ENCODE data around the gene KCND3. TPM values are rescaled to one million over a fixed set of nuclear protein-coding genes. Genes with fewer than 3 reads are reported as not detected.

Gene KCND3
- total RNA-seq, 1 donor from 2014 or later, result 0.31 TPM

- Mint-ChIP-seq H3K27me3 (ENCODE audit: low read depth) (peaks cover 20% of the 10 kb centered on the region), H3K9me3 (no peaks in the 10 kb centered on the region), H3K36me3 (no peaks in the 10 kb centered on the region), H3K4me3 (no peak overlapping the region), H3K4me1 (peaks cover 10% of the 10 kb centered on the region), H3K27ac (no peak overlapping the region)
- DNase-seq (ENCODE audit: low spot score in 2 of 2, unreplicated experiment in 2 of 2), result no peak
- TF ChIP-seq, protein P1, sequence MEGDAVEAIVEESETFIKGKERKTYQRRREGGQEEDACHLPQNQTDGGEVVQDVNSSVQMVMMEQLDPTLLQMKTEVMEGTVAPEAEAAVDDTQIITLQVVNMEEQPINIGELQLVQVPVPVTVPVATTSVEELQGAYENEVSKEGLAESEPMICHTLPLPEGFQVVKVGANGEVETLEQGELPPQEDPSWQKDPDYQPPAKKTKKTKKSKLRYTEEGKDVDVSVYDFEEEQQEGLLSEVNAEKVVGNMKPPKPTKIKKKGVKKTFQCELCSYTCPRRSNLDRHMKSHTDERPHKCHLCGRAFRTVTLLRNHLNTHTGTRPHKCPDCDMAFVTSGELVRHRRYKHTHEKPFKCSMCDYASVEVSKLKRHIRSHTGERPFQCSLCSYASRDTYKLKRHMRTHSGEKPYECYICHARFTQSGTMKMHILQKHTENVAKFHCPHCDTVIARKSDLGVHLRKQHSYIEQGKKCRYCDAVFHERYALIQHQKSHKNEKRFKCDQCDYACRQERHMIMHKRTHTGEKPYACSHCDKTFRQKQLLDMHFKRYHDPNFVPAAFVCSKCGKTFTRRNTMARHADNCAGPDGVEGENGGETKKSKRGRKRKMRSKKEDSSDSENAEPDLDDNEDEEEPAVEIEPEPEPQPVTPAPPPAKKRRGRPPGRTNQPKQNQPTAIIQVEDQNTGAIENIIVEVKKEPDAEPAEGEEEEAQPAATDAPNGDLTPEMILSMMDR (IDR thresholded peaks at IDR 0.05; ENCODE audit: unreplicated experiment), result no peak
Measured at GRCh38 chr1:111779546-111779945, 209.9 kb downstream of the KCND3 start.

GRCh38 chr1:111778541-111779051 is 210.9 kb downstream of the KCND3 start:
- no peaks in the 10 kb centered on the region for H3K36me3 Mint-ChIP-seq
- TF ChIP-seq, protein P1 (IDR thresholded peaks at IDR 0.05; ENCODE audit: unreplicated experiment), result no peak
- H3K4me1 Mint-ChIP-seq, result peaks cover 10% of the 10 kb centered on the region
- no peaks in the 10 kb centered on the region for H3K9me3 Mint-ChIP-seq
- DNase-seq (ENCODE audit: low spot score in 2 of 2, unreplicated experiment in 2 of 2), result no peak
- no peak overlapping the region for H3K27ac Mint-ChIP-seq
- peaks cover 15% of the 10 kb centered on the region for H3K27me3 Mint-ChIP-seq (ENCODE audit: low read depth)
- H3K4me3 Mint-ChIP-seq, result no peak overlapping the region

DNA sequence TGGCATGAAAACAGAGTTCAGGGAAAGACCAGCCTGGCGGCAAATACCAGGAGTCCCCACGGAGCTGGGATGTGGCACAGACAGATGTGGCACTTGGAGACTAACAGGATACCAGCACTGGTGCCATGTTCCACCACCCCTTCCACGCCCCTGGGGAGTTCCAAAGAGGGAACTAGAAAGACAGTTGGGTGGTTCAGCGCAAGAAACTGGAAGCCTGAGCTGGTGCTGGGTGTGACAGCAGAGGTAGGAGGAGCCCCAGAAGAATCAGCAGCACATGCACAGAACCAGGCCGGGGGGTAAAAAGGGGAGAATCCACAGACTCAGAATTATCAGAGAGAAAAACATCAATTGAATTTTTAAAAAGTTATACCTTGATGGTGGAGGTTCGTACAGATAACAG is 211.4 kb downstream of the KCND3 start:
- Mint-ChIP-seq H3K36me3 (no peaks in the 10 kb centered on the region), H3K27ac (no peak overlapping the region), H3K27me3 (ENCODE audit: low read depth) (peaks cover 11% of the 10 kb centered on the region), H3K9me3 (no peaks in the 10 kb centered on the region), H3K4me3 (no peak overlapping the region), H3K4me1 (peaks cover 10% of the 10 kb centered on the region)
- TF ChIP-seq, protein P1 (IDR thresholded peaks at IDR 0.05; ENCODE audit: unreplicated experiment), result no peak
- no peak for DNase-seq (ENCODE audit: low spot score in 2 of 2, unreplicated experiment in 2 of 2)

DNA sequence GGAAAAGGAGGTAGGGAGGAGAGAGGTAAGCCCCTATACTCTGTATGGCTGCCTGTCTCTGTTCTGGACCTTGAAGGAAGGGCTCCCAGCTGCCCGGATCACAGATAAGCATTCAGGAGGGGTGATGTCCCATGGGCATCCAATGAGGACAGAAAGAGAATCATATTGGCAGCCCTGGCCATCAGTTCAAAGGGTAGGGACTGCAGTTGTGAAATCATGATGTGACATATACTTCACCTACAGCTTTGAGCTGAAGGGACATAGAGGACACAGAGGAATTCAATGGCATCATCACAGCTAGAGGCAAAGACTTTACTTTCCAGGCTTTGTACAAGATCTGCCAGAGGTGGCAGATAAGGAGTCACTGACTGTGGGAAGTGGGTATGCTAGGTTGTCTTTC is 212.2 kb downstream of the KCND3 start:
- Mint-ChIP-seq H3K4me1 (peaks cover 10% of the 10 kb centered on the region), H3K36me3 (no peaks in the 10 kb centered on the region), H3K4me3 (no peak overlapping the region), H3K27me3 (ENCODE audit: low read depth) (peaks cover 5% of the 10 kb centered on the region), H3K27ac (no peak overlapping the region), H3K9me3 (no peaks in the 10 kb centered on the region)
- TF ChIP-seq, protein P1 (IDR thresholded peaks at IDR 0.05; ENCODE audit: unreplicated experiment), result no peak
- DNase-seq (ENCODE audit: low spot score in 2 of 2, unreplicated experiment in 2 of 2), result no peak

DNA sequence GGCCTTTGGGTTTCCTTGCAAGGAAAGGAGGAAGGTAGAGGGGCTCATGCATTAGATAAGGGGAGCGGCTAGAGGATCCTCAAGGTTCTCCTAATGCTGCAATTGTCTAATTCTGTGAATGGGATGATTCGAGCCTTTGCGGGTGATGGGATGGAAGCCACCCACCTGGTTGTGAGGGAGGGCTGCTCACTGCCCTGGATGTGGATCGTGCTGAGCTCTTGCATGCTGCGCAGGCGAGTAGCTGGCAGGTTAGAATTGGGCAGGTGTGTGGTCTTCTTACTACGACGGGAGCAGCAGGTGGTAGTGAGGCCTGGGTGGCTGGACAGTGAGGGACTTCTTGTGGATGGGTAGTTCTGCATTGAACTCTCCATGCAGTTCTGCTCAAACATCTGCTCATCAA is 212.6 kb downstream of the KCND3 start:
- Mint-ChIP-seq H3K27ac (no peak overlapping the region), H3K9me3 (no peaks in the 10 kb centered on the region), H3K4me3 (no peak overlapping the region), H3K36me3 (no peaks in the 10 kb centered on the region), H3K4me1 (peaks cover 10% of the 10 kb centered on the region), H3K27me3 (ENCODE audit: low read depth) (peaks cover 2% of the 10 kb centered on the region)
- DNase-seq (ENCODE audit: low spot score in 2 of 2, unreplicated experiment in 2 of 2), result no peak
- TF ChIP-seq, protein P1 (IDR thresholded peaks at IDR 0.05; ENCODE audit: unreplicated experiment), result no peak

DNA sequence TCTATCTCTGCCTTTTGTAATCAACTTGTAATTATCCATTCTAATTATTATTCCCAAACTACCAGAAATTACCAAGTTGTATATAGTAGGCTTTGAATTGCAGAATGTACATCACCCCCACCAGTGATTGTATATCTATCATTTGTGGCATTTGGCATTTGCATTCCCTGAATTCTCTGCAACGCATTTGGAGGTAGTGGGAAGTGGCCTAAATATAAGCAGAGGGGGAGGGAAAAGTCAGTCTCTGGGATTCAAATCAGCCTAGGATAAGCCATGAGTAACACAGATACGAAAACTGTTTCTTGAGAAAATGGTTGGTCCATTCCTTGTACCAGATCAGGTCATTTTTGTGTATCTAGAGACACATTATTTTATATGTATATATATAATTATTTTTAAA is 213.1 kb downstream of the KCND3 start:
- no peaks in the 10 kb centered on the region for H3K36me3 Mint-ChIP-seq
- DNase-seq (ENCODE audit: low spot score in 2 of 2, unreplicated experiment in 2 of 2), result no peak
- H3K27ac Mint-ChIP-seq, result no peak overlapping the region
- no peaks in the 10 kb centered on the region for H3K27me3 Mint-ChIP-seq (ENCODE audit: low read depth)
- TF ChIP-seq, protein P1 (IDR thresholded peaks at IDR 0.05; ENCODE audit: unreplicated experiment), result no peak
- peaks cover 10% of the 10 kb centered on the region for H3K4me1 Mint-ChIP-seq
- H3K4me3 Mint-ChIP-seq, result no peak overlapping the region
- no peaks in the 10 kb centered on the region for H3K9me3 Mint-ChIP-seq
